ENCODE data around the gene KRTAP5-2.
"Not testable (repeated sequence)": the region's sequence is repeated elsewhere in the genome, so short reads cannot be mapped to it uniquely, and the experiment has no call there.

Gene KRTAP5-2

GRCh38 chr11:1597994-1598380 lies at the start of gene KRTAP5-2:
Gene KRTAP5-2, minus strand, starts transcription at chr11:1598294. Its CDS starts 44 bp downstream, at chr11:1598250.
- Histone ChIP-seq H3K4me3 (ENCODE audit: low read depth, low read length) (no peak within 1 kb of the TSS), H3K9me3 (ENCODE audit: severe bottlenecking) (no peaks in the 10 kb centered on the region), H3K27me3 (ENCODE audit: insufficient read depth, low read depth, severe bottlenecking) (peaks cover 49% of the 10 kb centered on the region), H3K36me3 (no peaks in the 10 kb centered on the region), H3K27ac (no peak within 1 kb of the TSS)
- no peak for TF ChIP-seq CTCF (IDR thresholded peaks at IDR 0.05; ENCODE audit: low read depth, low read length)
- no peak for DNase-seq

GRCh38 chr11:1646540-1646939 lies 48.4 kb upstream of the KRTAP5-2 start:
- not testable (repeated sequence) for H3K27ac ChIP-seq; H3K9me3 ChIP-seq (ENCODE audit: severe bottlenecking); H3K36me3 ChIP-seq; H3K4me3 ChIP-seq (ENCODE audit: low read depth, low read length); DNase-seq
- peaks cover 88% of the 10 kb centered on the region for H3K27me3 ChIP-seq (ENCODE audit: insufficient read depth, low read depth, severe bottlenecking)

GRCh38 chr11:1645357-1645821 lies 47.3 kb upstream of the KRTAP5-2 start:
- H3K36me3 ChIP-seq: no peaks in the 10 kb centered on the region
- no peak overlapping the region for H3K27ac ChIP-seq
- H3K27me3 ChIP-seq (ENCODE audit: insufficient read depth, low read depth, severe bottlenecking): peaks cover 87% of the 10 kb centered on the region
- no peak overlapping the region for H3K4me3 ChIP-seq (ENCODE audit: low read depth, low read length)
- TF ChIP-seq CTCF (IDR thresholded peaks at IDR 0.05; ENCODE audit: low read depth, low read length): no peak
- H3K9me3 ChIP-seq (ENCODE audit: severe bottlenecking): no peaks in the 10 kb centered on the region
- DNase-seq: no peak

GRCh38 chr11:1644601-1645356 lies 46.7 kb upstream of the KRTAP5-2 start:
- no peak for DNase-seq
- Histone ChIP-seq H3K4me3 (ENCODE audit: low read depth, low read length) (no peak overlapping the region), H3K9me3 (ENCODE audit: severe bottlenecking) (no peaks in the 10 kb centered on the region), H3K27ac (no peak overlapping the region), H3K27me3 (ENCODE audit: insufficient read depth, low read depth, severe bottlenecking) (peaks cover 87% of the 10 kb centered on the region), H3K36me3 (no peaks in the 10 kb centered on the region)
- TF ChIP-seq CTCF (IDR thresholded peaks at IDR 0.05; ENCODE audit: low read depth, low read length): no peak

- TF ChIP-seq CTCF (IDR thresholded peaks at IDR 0.05; ENCODE audit: low read depth, low read length): no peak
- Histone ChIP-seq H3K4me3 (ENCODE audit: low read depth, low read length) (no peak overlapping the region), H3K27me3 (ENCODE audit: insufficient read depth, low read depth, severe bottlenecking) (peaks cover 90% of the 10 kb centered on the region), H3K9me3 (ENCODE audit: severe bottlenecking) (no peaks in the 10 kb centered on the region), H3K36me3 (no peaks in the 10 kb centered on the region), H3K27ac (no peak overlapping the region)
- no peak for DNase-seq
These were observed 45.1 kb upstream of the KRTAP5-2 start for GRCh38 chr11:1643146-1643690.

- Histone ChIP-seq H3K4me3 (ENCODE audit: low read depth, low read length) (no peak overlapping the region), H3K9me3 (ENCODE audit: severe bottlenecking) (no peaks in the 10 kb centered on the region), H3K27me3 (ENCODE audit: insufficient read depth, low read depth, severe bottlenecking) (peaks cover 92% of the 10 kb centered on the region), H3K27ac (no peak overlapping the region), H3K36me3 (no peaks in the 10 kb centered on the region)
- no peak for DNase-seq
- TF ChIP-seq CTCF (IDR thresholded peaks at IDR 0.05; ENCODE audit: low read depth, low read length): no peak
These were observed 44.4 kb upstream of the KRTAP5-2 start for GRCh38 chr11:1642288-1643145.

All from WERI-Rb-1 (cell line).